NCI-H2081 treated with DMSO at 0.1 percent for 48 hours (cell line): ENCODE results near the gene CIPC.

Experiments used
- DNase-seq: peaks from one replicate; lab custom pipeline; 2025; lab: John Stamatoyannopoulos, UW

Gene CIPC

GRCh38 chr14:77126461-77126990 lies 28.5 kb downstream of the CIPC start:
- DNase-seq = no peak

- no peak for DNase-seq
Measured at GRCh38 chr14:77128414-77128891, 30.4 kb downstream of the CIPC start.

GRCh38 chr14:77130386-77130785 lies 32.3 kb downstream of the CIPC start:
- no peak for DNase-seq

GRCh38 chr14:77131206-77131605 lies 33.1 kb downstream of the CIPC start:
- no peak for DNase-seq

- DNase-seq = no peak
Measured at GRCh38 chr14:77131871-77132486, 33.9 kb downstream of the CIPC start.

- no peak for DNase-seq
Measured at GRCh38 chr14:77133720-77134338, 35.8 kb downstream of the CIPC start.

GRCh38 chr14:77139022-77139421 lies 41.0 kb downstream of the CIPC start:
- DNase-seq = no peak

- DNase-seq = no peak
Measured at GRCh38 chr14:77139540-77140358, 41.7 kb downstream of the CIPC start.

GRCh38 chr14:77140359-77141213 lies 42.5 kb downstream of the CIPC start:
- DNase-seq = no peak

- DNase-seq = no peak
Measured at GRCh38 chr14:77141214-77142004, 43.4 kb downstream of the CIPC start, which contains the start of gene ZDHHC22. Gene ZDHHC22 (minus strand): TSS chr14:77141791. CDS start chr14:77139738, 2,053 bp downstream.

- DNase-seq = no peak
Measured at GRCh38 chr14:77142005-77142800, 44.1 kb downstream of the CIPC start.

GRCh38 chr14:77143071-77143470 lies 45.0 kb downstream of the CIPC start:
- DNase-seq = no peak

GRCh38 chr14:77144412-77145115 lies 46.5 kb downstream of the CIPC start:
- no peak for DNase-seq

- no peak for DNase-seq
Measured at GRCh38 chr14:77145975-77146740, 48.1 kb downstream of the CIPC start.

GRCh38 chr14:77148510-77149231 lies 50.6 kb downstream of the CIPC start:
- DNase-seq = no peak

GRCh38 chr14:77151245-77151644 lies 53.2 kb downstream of the CIPC start:
- no peak for DNase-seq

GRCh38 chr14:77151918-77152588 lies 54.0 kb downstream of the CIPC start:
- DNase-seq = peak; percentile 17
